Lower lobe of right lung (tissue), 2 donors: ENCODE data around the gene GLRA3. TPM values are rescaled to one million over a fixed set of nuclear protein-coding genes. Genes with fewer than 3 reads are reported as not detected.

ENCODE experiments used
- ATAC-seq, 2 donors: fragments of 200-7000 bp; cut with Tn5 transposase; one replicate each; pipeline ENCODE4 v1.9.1; 2020 to 2022; ENCODE audit warnings: mild to moderate bottlenecking in 2 of 2, moderate library complexity in 2 of 2
- DNase-seq: peaks from one replicate; pipeline ENCODE4 v3.0.0-alpha.2; 2020
- H3K27ac ChIP-seq: fragments of 200-600 bp; one replicate; pipeline ENCODE4 v1.8.0; 2022
- H3K27me3 ChIP-seq: fragments of 200-600 bp; one replicate; pipeline ENCODE4 v1.8.0; 2022; ENCODE audit warnings: low read depth
- H3K36me3 ChIP-seq: fragments of 200-600 bp; one replicate; pipeline ENCODE4 v1.8.0; 2022; ENCODE audit warnings: mild to moderate bottlenecking
- H3K4me1 ChIP-seq: fragments of 200-600 bp; one replicate; pipeline ENCODE4 v1.8.0; 2022
- H3K4me3 ChIP-seq: fragments of 200-600 bp; one replicate; pipeline ENCODE4 v1.8.0; 2022; ENCODE audit warnings: mild to moderate bottlenecking
- H3K9me3 ChIP-seq: fragments of 200-600 bp; one replicate; pipeline ENCODE4 v1.8.0; 2022
- CTCF ChIP-seq: fragments of 200-600 bp; IDR thresholded peaks from one replicate; pipeline ENCODE4 v1.8.0; 2022; ENCODE audit warnings: antibody characterized with exemption, mild to moderate bottlenecking
- intact Hi-C: fragments of 100-400 bp; cut with DNase I; formaldehyde crosslinking; loops from one replicate; pipeline ENCODE4 v1.11.0; 2022
- total RNA-seq: library from RNA; stranded (reverse); fragmentation: NEBNext Ultra II Directional; extraction: Animal tissue kit (Norgen Biotek cat#: 25700); gene quantifications from one replicate; pipeline ENCODE4 v1.2.1, GENCODE V29; 2021
- donor health status: DM: no; HTN: yes; CAD: no; lungs with severe emphysema.

The GLRA3 gene
- total RNA-seq, 1 donor from 2014 or later = not detected

- H3K4me1 ChIP-seq = no peaks in the 10 kb centered on the region
- TF ChIP-seq CTCF = no peak
- H3K9me3 ChIP-seq = no peaks in the 10 kb centered on the region
- DNase-seq (no peak), ATAC-seq (no peak)
- intact Hi-C loops = no loop called here
- H3K4me3 ChIP-seq = no peak overlapping the region
- no peaks in the 10 kb centered on the region for H3K27me3 ChIP-seq
- no peak overlapping the region for H3K27ac ChIP-seq
- no peaks in the 10 kb centered on the region for H3K36me3 ChIP-seq
These were observed 121.1 kb downstream of the GLRA3 start for GRCh38 chr4:174707902-174708301.

- no peak for TF ChIP-seq CTCF
- intact Hi-C loops = no loop called here
- H3K27ac ChIP-seq = no peak overlapping the region
- no peaks in the 10 kb centered on the region for H3K27me3 ChIP-seq
- no peak for DNase-seq
- H3K4me3 ChIP-seq = no peak overlapping the region
- no peaks in the 10 kb centered on the region for H3K9me3 ChIP-seq
- no peaks in the 10 kb centered on the region for H3K36me3 ChIP-seq
- no peak for ATAC-seq
- no peaks in the 10 kb centered on the region for H3K4me1 ChIP-seq
These were observed 121.9 kb downstream of the GLRA3 start for GRCh38 chr4:174707051-174707676.

- ATAC-seq (no peak), DNase-seq (no peak)
- Histone ChIP-seq H3K36me3 (no peaks in the 10 kb centered on the region), H3K27me3 (no peaks in the 10 kb centered on the region), H3K4me3 (no peak overlapping the region), H3K9me3 (no peaks in the 10 kb centered on the region), H3K4me1 (no peaks in the 10 kb centered on the region), H3K27ac (no peak overlapping the region)
- intact Hi-C loops = no loop called here
- no peak for TF ChIP-seq CTCF
These were observed 126.0 kb downstream of the GLRA3 start for GRCh38 chr4:174702979-174703478.

- no peak for TF ChIP-seq CTCF
- Histone ChIP-seq H3K4me3 (no peak overlapping the region), H3K27me3 (no peaks in the 10 kb centered on the region), H3K36me3 (no peaks in the 10 kb centered on the region), H3K27ac (no peak overlapping the region), H3K9me3 (no peaks in the 10 kb centered on the region), H3K4me1 (no peaks in the 10 kb centered on the region)
- DNase-seq (no peak), ATAC-seq (no peak)
- intact Hi-C loops = no loop called here
These were observed 129.4 kb downstream of the GLRA3 start for GRCh38 chr4:174699654-174700053.

GRCh38 chr4:174697896-174698295, 131.2 kb downstream of the GLRA3 start:
- ATAC-seq (no peak), DNase-seq (no peak)
- H3K27me3 ChIP-seq = no peaks in the 10 kb centered on the region
- TF ChIP-seq CTCF = no peak
- H3K36me3 ChIP-seq = no peaks in the 10 kb centered on the region
- no peak overlapping the region for H3K4me3 ChIP-seq
- no peaks in the 10 kb centered on the region for H3K4me1 ChIP-seq
- no peaks in the 10 kb centered on the region for H3K9me3 ChIP-seq
- no peak overlapping the region for H3K27ac ChIP-seq
- intact Hi-C loops = no loop called here
